Pancreas (tissue), 10 donors: ENCODE measurements around the gene FANCM. TPM values are rescaled to one million over a fixed set of nuclear protein-coding genes. Genes with fewer than 3 reads are reported as not detected.

Experiments used
- ATAC-seq, 4 donors: fragments of 200-7000 bp; cut with Tn5 transposase; one replicate each; pipeline versions ENCODE4 v1.8.0 to v1.9.1; 2020; ENCODE audit warnings: mild to moderate bottlenecking in 4 of 4, moderate library complexity in 4 of 4
- DNase-seq, 6 donors: peaks; one replicate each; pipeline ENCODE4 v3.0.0-alpha.2; 2020
- FAIRE-seq: peaks from 2 replicates; lab custom pipeline; 2012; peaks lifted over from hg19 to GRCh38; lab: Jason Lieb, UNC
- H3K27ac ChIP-seq, 4 donors: fragments of 200-600 bp; sonication (generic); 1 replicate in 3 of 4; 2 replicates in 1 of 4; pipeline versions ENCODE4 v1.5.0 to v1.8.0; 2020
- H3K27me3 ChIP-seq, 4 donors: fragments of 200-600 bp; one replicate each; pipeline ENCODE4 v1.8.0; 2021
- H3K36me3 ChIP-seq, 3 donors: fragments of 200-600 bp; sonication (generic) in 1 of 3; one replicate each; pipeline versions ENCODE4 v1.5.0 to v1.8.0; 2020 to 2021
- H3K4me1 ChIP-seq, 3 donors: fragments of 200-600 bp; one replicate each; pipeline ENCODE4 v1.8.0; 2021
- H3K4me3 ChIP-seq, 4 donors: fragments of 200-600 bp; sonication (generic) in 2 of 4; one replicate each; pipeline versions ENCODE4 v1.5.0 to v1.8.0; 2020 to 2021
- H3K9me3 ChIP-seq, 4 donors: fragments of 200-600 bp; one replicate each; pipeline ENCODE4 v1.8.0; 2021
- CTCF ChIP-seq, 4 donors: fragments of 200-600 bp; sonication (generic) in 3 of 4; IDR thresholded peaks; one replicate each; pipeline versions ENCODE4 v1.5.0 to v1.8.0; 2021; ENCODE audit warnings: antibody characterized with exemption in 4 of 4
- WGBS, 2 donors: extraction: QIAGEN DNeasy Blood & Tissue Kit; methylation state at CpG; one replicate each; pipeline ENCODE4 v1.1.7; 2013; 5-methylcytosine and 5-hydroxymethylcytosine counted together
- intact Hi-C, 3 donors: fragments of 100-400 bp; cut with DNase I; formaldehyde crosslinking; loops; one replicate each; pipeline versions ENCODE4 v1.11.1 to v1.14.2; 2022
- polyA plus RNA-seq, 2 donors: library from polyadenylated mRNA; stranded (reverse); fragments of 200-250 nt; gene quantifications; one replicate each; pipeline ENCODE4 v1.2.3, GENCODE V29; 2013
- total RNA-seq, 6 donors: library from RNA; stranded (reverse); fragmentation: NEBNext Ultra II Directional in 4 of 6; extraction: Animal tissue kit (Norgen Biotek cat#: 25700) in 4 of 6; gene quantifications; one replicate each; pipeline versions ENCODE4 v1.2.1 to v1.2.4, GENCODE V29; 2021 to 2023
- donor health status: healthy with polysubstance abuse.
- donor health status: DM: no; HTN: no; CAD: no; lungs with moderate emphysema.
- donor health status: DM: no; HTN: no; CAD: no.
- donor health status: control.
- donor health status: control.
- donor health status: Bipolar disorder and iron deficiency.
- donor health status: DM: yes; HTN: yes; CAD: no.
- donor health status: DM: no; HTN: no; CAD: no.
- donor health status: DM: no; HTN: no; CAD: no.
- donor health status: DM: yes; HTN: yes; CAD: no.

FANCM gene
- total RNA-seq = 1 to 10 TPM; 1.7 to 3.8 (median 2.1) TPM
- polyA plus RNA-seq = 1 to 10 TPM; 1.7 to 1.8 TPM

GRCh38 chr14:45135659-45136395 lies at the start of gene FANCM:
Gene FANCM (plus strand): TSS chr14:45135930. CDS start chr14:45136032, 102 bp downstream.
- H3K4me3 ChIP-seq = peak within 1 kb of the TSS; percentile 69 to 89 (median 72)
- no peak for TF ChIP-seq CTCF (IDR thresholded peaks at IDR 0.05)
- peak; percentile 78 to 94 (median 90) for DNase-seq
- WGBS, 2 donors = 0% methylated on average over 48 of the region's 48 CpGs
- peaks cover 9 to 17% (median 12%) of the 10 kb centered on the region in 3 donors for H3K4me1 ChIP-seq
- H3K9me3 ChIP-seq = no peaks in the 10 kb centered on the region
- no peaks in the 10 kb centered on the region for H3K36me3 ChIP-seq
- H3K27ac ChIP-seq = peak within 1 kb of the TSS; percentile 73 to 84 (median 82)
- no peaks in the 10 kb centered on the region for H3K27me3 ChIP-seq
- peak; percentile 75 to 89 (median 82) for ATAC-seq
- FAIRE-seq = peak; percentile 94
- intact Hi-C loops = no loop called here

GRCh38 chr14:45089813-45090212 lies 45.9 kb upstream of the FANCM start:
- H3K4me3 ChIP-seq = no peak overlapping the region
- FAIRE-seq (no peak), ATAC-seq (no peak), DNase-seq (no peak)
- H3K27me3 ChIP-seq = no peaks in the 10 kb centered on the region
- H3K27ac ChIP-seq = no peak overlapping the region
- intact Hi-C loops = no loop called here
- 25 to 45% methylated on average over 1 of the region's 1 CpG for WGBS, 2 donors
- no peaks in the 10 kb centered on the region for H3K9me3 ChIP-seq
- H3K4me1 ChIP-seq = peaks cover 17 to 36% (median 36%) of the 10 kb centered on the region in 3 donors
- TF ChIP-seq CTCF (IDR thresholded peaks at IDR 0.05) = no peak
- H3K36me3 ChIP-seq = no peaks in the 10 kb centered on the region

GRCh38 chr14:45091710-45092109 lies 44.0 kb upstream of the FANCM start:
- no peak overlapping the region for H3K4me3 ChIP-seq
- DNase-seq = no peak
- H3K27me3 ChIP-seq = no peaks in the 10 kb centered on the region
- no peak overlapping the region for H3K27ac ChIP-seq
- TF ChIP-seq CTCF (IDR thresholded peaks at IDR 0.05) = no peak
- H3K9me3 ChIP-seq = no peaks in the 10 kb centered on the region
- 72 to 76% methylated on average over 2 of the region's 2 CpGs for WGBS, 2 donors
- peaks cover 10 to 24% (median 20%) of the 10 kb centered on the region in 3 donors for H3K4me1 ChIP-seq
- peaks cover 0 to 4% (median 0%) of the 10 kb centered on the region in 3 donors for H3K36me3 ChIP-seq
- intact Hi-C loops = no loop called here
- peak; percentile 47 for FAIRE-seq
- no peak for ATAC-seq

GRCh38 chr14:45094275-45094674 lies 41.5 kb upstream of the FANCM start:
- FAIRE-seq = no peak
- TF ChIP-seq CTCF (IDR thresholded peaks at IDR 0.05) = no peak
- no peak overlapping the region for H3K4me3 ChIP-seq
- H3K9me3 ChIP-seq = no peaks in the 10 kb centered on the region
- ATAC-seq = no peak
- intact Hi-C loops = no loop called here
- WGBS, 2 donors = 92 to 93% methylated on average over 2 of the region's 2 CpGs
- no peaks in the 10 kb centered on the region for H3K27me3 ChIP-seq
- no peak overlapping the region for H3K27ac ChIP-seq
- no peak for DNase-seq
- H3K4me1 ChIP-seq = peaks cover 3 to 18% (median 14%) of the 10 kb centered on the region in 3 donors
- H3K36me3 ChIP-seq = peaks cover 0 to 19% (median 0%) of the 10 kb centered on the region in 3 donors

- Histone ChIP-seq H3K9me3 (no peaks in the 10 kb centered on the region), H3K4me3 (no peak overlapping the region), H3K4me1 (peaks cover 3 to 18% (median 8%) of the 10 kb centered on the region in 3 donors), H3K36me3 (peaks cover 0 to 19% (median 5%) of the 10 kb centered on the region in 3 donors), H3K27ac (no peak overlapping the region), H3K27me3 (no peaks in the 10 kb centered on the region)
- no peak for ATAC-seq
- 94 to 96% methylated on average over 4 of the region's 4 CpGs for WGBS, 2 donors
- no peak for TF ChIP-seq CTCF (IDR thresholded peaks at IDR 0.05)
- intact Hi-C loops = no loop called here
- no peak for FAIRE-seq
- no peak for DNase-seq
Measured at GRCh38 chr14:45095143-45095542, 40.6 kb upstream of the FANCM start.
